OCI-M2 (cell line): ENCODE data around the gene SEPHS1.
"Not testable (repeated sequence)": the region's sequence is repeated elsewhere in the genome, so short reads cannot be mapped to it uniquely, and the experiment has no call there.

Source experiments
- DNase-seq: peaks from one replicate; lab custom pipeline; 2025; ENCODE audit not compliant: unreplicated experiment; lab: John Stamatoyannopoulos, UW

SEPHS1 gene

GRCh38 chr10:13365243-13365642 lies 17.1 kb upstream of the SEPHS1 start:
- no peak for DNase-seq

- DNase-seq: no peak
Observed at GRCh38 chr10:13360587-13360986, 12.5 kb upstream of the SEPHS1 start.

GRCh38 chr10:13356392-13356791 lies 8.3 kb upstream of the SEPHS1 start:
- no peak for DNase-seq

- DNase-seq: no peak
Observed at GRCh38 chr10:13354783-13355182, 6.7 kb upstream of the SEPHS1 start.

- no peak for DNase-seq
Observed at GRCh38 chr10:13352519-13352918, 4.4 kb upstream of the SEPHS1 start.

GRCh38 chr10:13351340-13351915 lies 3.3 kb upstream of the SEPHS1 start:
- DNase-seq: no peak

GRCh38 chr10:13349463-13350274 lies 1.6 kb upstream of the SEPHS1 start:
- DNase-seq: no peak

- no peak for DNase-seq
Observed at GRCh38 chr10:13347500-13348156, 465 bp downstream of the SEPHS1 start.

- no peak for DNase-seq
Observed at GRCh38 chr10:13347043-13347499, 1.0 kb downstream of the SEPHS1 start.

GRCh38 chr10:13346283-13347042 lies 1.6 kb downstream of the SEPHS1 start:
- no peak for DNase-seq

GRCh38 chr10:13340626-13341376 lies 7.3 kb downstream of the SEPHS1 start:
- no peak for DNase-seq

- no peak for DNase-seq
Observed at GRCh38 chr10:13340068-13340467, 8.0 kb downstream of the SEPHS1 start.

GRCh38 chr10:13338390-13339110 lies 9.5 kb downstream of the SEPHS1 start:
- no peak for DNase-seq

- no peak for DNase-seq
Observed at GRCh38 chr10:13337827-13338196, 10.3 kb downstream of the SEPHS1 start.

- DNase-seq: no peak
Observed at GRCh38 chr10:13337128-13337826, 10.8 kb downstream of the SEPHS1 start.

- no peak for DNase-seq
Observed at GRCh38 chr10:13335881-13336280, 12.2 kb downstream of the SEPHS1 start.

GRCh38 chr10:13334556-13334955 lies 13.5 kb downstream of the SEPHS1 start:
- DNase-seq: no peak

- no peak for DNase-seq
Observed at GRCh38 chr10:13331646-13332045, 16.4 kb downstream of the SEPHS1 start.

- not testable (repeated sequence) for DNase-seq
Observed at GRCh38 chr10:13330980-13331379, 17.1 kb downstream of the SEPHS1 start.
